KOPT-K1 (cell line): ENCODE measurements around the gene PLCL1.

ENCODE experiments used
- H3K27ac ChIP-seq: fragments of 200-600 bp; sonication (generic); 2 replicates; pipeline ENCODE4 v1.5.1; 2016; ENCODE audit warnings: antibody characterized with exemption, mild to moderate bottlenecking, low read depth, low read length; ENCODE audit not compliant: poor library complexity, severe bottlenecking
- H3K36me3 ChIP-seq: fragments of 200-600 bp; sonication (generic); 2 replicates; pipeline ENCODE4 v1.5.1; 2017; ENCODE audit warnings: antibody characterized with exemption, mild to moderate bottlenecking, low read length, moderate library complexity; ENCODE audit not compliant: insufficient read depth
- H3K9me3 ChIP-seq: fragments of 200-600 bp; sonication (generic); 2 replicates; pipeline ENCODE4 v1.5.1; 2017; ENCODE audit warnings: antibody characterized with exemption, low read length, mild to moderate bottlenecking; ENCODE audit not compliant: insufficient read depth, poor library complexity, severe bottlenecking

Gene PLCL1

GRCh38 chr2:197985029-197985638 is 180.7 kb downstream of the PLCL1 start:
- Histone ChIP-seq H3K36me3 (no peaks in the 10 kb centered on the region), H3K27ac (no peak overlapping the region)

DNA sequence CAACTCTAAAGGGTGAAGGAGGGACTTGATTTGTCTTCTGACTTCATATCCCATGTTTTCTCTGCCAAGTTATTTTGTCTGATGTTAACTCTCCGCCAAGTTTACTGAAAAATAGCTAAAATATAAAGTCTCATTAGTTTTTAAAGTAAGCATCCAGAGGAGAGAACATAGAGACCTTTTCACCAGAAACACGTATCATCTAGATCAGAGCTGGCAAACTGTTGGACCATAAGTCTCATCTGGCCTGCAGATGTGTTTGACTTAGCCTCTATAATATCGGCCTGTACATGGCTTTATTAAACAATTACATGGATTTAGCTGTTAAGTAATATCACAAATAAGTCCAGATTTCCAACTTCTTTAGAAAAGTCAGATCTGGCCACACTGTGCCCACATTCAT is 182.6 kb downstream of the PLCL1 start:
- Histone ChIP-seq H3K27ac (no peak overlapping the region), H3K36me3 (no peaks in the 10 kb centered on the region)

More at GRCh38 chr2:197985029-197985638, 180.7 kb downstream of the PLCL1 start:
- H3K9me3 ChIP-seq, result no peaks in the 10 kb centered on the region

DNA sequence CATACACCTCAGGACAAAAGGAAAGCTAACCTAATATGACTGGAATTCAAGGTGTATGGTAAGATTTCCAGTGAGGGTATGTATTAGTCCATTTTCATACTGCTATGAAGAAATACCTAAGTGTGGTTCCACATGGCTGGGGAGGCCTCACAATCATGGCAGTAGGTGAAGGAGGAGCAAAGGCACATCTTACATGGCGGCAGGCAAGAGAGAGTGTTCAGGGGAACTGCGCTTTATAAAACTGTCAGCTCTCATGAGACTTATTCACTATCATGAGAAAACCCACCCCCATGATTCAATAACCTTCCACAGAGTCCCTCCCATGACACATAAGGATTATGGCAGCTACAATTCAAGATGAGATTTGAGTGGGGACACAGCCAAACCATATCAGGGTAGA is 186.0 kb downstream of the PLCL1 start:
- Histone ChIP-seq H3K9me3 (peaks cover 4% of the 10 kb centered on the region), H3K27ac (no peak overlapping the region), H3K36me3 (no peaks in the 10 kb centered on the region)

More for the DNA sequence above, 182.6 kb downstream of the PLCL1 start:
- peaks cover 4% of the 10 kb centered on the region for H3K9me3 ChIP-seq

DNA sequence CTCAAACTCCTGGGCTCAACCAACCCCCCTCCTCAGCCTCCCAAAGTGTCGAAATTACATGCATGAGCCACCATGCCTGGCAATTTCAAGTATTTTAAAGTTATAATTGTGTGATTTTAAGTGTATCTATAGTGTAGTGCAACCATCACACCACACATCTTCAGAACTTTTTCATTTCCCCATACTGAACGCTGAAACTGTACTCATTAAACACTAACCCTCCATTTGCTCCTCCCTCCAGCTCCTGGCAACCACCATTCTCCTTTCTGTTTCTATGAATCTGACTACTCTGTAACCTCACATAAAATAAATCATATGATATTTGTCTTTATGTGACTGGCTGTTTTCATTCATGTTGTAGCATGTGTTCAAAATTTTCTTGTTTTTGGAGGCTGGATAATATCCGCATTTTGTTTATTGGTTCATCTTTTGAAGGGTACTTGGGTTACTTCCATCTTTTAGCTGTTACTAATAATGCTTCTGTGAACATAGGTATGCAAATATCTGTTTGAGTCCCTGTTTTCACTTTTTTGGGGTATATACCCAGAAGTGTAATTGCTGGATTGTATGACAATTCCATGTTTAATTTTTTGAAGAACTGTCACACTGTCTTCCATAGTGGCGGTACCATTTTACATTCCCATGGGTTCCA is 188.2 kb downstream of the PLCL1 start:
- no peaks in the 10 kb centered on the region for H3K36me3 ChIP-seq
- H3K9me3 ChIP-seq, result peaks cover 4% of the 10 kb centered on the region
- H3K27ac ChIP-seq, result no peak overlapping the region

DNA sequence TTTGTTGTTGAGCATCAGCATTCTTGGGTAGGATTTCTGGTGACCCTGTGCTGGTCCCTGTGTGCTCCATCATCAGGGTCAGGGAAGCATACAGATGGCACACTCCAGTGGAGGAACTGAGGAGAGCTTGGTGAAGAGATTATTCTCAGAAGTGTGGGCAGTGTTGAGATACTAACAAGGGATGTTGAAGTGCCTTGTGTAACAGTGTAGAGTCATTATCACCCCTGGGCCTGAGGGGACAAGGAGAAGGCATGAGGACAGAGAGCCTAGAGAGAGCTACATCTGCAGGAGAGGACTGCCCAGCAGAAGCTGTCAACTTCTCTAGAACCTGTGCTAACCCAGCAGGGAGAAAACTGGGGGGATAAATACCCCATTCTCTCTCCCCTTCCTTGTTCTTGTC is 189.0 kb downstream of the PLCL1 start:
- Histone ChIP-seq H3K36me3 (no peaks in the 10 kb centered on the region), H3K9me3 (peaks cover 4% of the 10 kb centered on the region), H3K27ac (no peak overlapping the region)

DNA sequence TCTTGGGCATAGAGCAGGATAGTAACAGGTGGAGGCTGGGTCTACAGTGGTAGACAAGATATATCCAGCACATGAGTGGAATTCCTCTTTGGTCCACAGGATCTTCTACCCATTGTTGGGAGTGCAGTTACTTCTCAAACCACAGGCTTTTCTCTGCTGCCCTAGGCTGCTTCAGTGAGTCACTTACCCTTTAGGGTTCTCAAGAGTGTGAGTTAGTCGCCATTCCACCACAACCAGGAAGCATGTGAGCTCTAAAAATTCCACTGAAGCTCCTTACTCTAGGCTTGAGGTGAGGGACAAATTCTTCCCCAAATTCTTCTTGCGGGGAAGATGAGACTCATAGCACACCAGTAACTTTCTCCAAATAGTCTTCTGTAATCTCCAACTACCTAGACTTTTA is 189.4 kb downstream of the PLCL1 start:
- H3K27ac ChIP-seq, result no peak overlapping the region
- no peaks in the 10 kb centered on the region for H3K36me3 ChIP-seq
- H3K9me3 ChIP-seq, result peaks cover 4% of the 10 kb centered on the region

GRCh38 chr2:197994751-197995150 is 190.4 kb downstream of the PLCL1 start:
- Histone ChIP-seq H3K9me3 (peaks cover 4% of the 10 kb centered on the region), H3K36me3 (no peaks in the 10 kb centered on the region), H3K27ac (no peak overlapping the region)

DNA sequence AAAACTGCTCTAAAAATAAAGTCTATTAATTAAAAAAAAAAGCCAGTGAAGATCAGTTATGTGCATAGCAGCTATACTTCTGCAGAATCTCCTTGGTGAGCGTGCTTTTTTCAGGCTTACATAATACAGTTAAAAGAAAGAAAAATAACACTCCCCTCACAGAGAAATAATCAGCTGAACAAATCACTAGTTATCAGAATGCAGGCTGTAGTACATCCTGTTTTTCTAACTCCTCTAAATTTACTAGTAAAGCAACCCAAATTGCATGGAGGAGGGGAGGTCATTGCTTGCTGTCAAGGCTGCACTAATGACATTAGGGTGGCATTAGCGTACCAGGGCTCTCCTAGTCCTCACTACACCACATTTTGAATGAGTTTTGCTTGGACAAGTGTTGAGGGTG is 192.2 kb downstream of the PLCL1 start:
- Histone ChIP-seq H3K27ac (no peak overlapping the region), H3K9me3 (no peaks in the 10 kb centered on the region), H3K36me3 (no peaks in the 10 kb centered on the region)

GRCh38 chr2:197997083-197997541 is 192.7 kb downstream of the PLCL1 start:
- H3K9me3 ChIP-seq, result no peaks in the 10 kb centered on the region
- no peak overlapping the region for H3K27ac ChIP-seq
- H3K36me3 ChIP-seq, result no peaks in the 10 kb centered on the region

- Histone ChIP-seq H3K9me3 (no peaks in the 10 kb centered on the region), H3K27ac (no peak overlapping the region), H3K36me3 (no peaks in the 10 kb centered on the region)
Observed at GRCh38 chr2:197998702-197999101, 194.3 kb downstream of the PLCL1 start.

GRCh38 chr2:198000417-198000816 is 196.0 kb downstream of the PLCL1 start:
- Histone ChIP-seq H3K9me3 (no peaks in the 10 kb centered on the region), H3K36me3 (no peaks in the 10 kb centered on the region), H3K27ac (no peak overlapping the region)

- no peak overlapping the region for H3K27ac ChIP-seq
Observed at GRCh38 chr2:198004173-198004572, 199.8 kb downstream of the PLCL1 start.

GRCh38 chr2:198004921-198005829 is 200.8 kb downstream of the PLCL1 start:
- Histone ChIP-seq H3K36me3 (no peaks in the 10 kb centered on the region), H3K9me3 (no peaks in the 10 kb centered on the region), H3K27ac (no peak overlapping the region)

More at GRCh38 chr2:198004173-198004572, 199.8 kb downstream of the PLCL1 start:
- no peaks in the 10 kb centered on the region for H3K36me3 ChIP-seq
- no peaks in the 10 kb centered on the region for H3K9me3 ChIP-seq

DNA sequence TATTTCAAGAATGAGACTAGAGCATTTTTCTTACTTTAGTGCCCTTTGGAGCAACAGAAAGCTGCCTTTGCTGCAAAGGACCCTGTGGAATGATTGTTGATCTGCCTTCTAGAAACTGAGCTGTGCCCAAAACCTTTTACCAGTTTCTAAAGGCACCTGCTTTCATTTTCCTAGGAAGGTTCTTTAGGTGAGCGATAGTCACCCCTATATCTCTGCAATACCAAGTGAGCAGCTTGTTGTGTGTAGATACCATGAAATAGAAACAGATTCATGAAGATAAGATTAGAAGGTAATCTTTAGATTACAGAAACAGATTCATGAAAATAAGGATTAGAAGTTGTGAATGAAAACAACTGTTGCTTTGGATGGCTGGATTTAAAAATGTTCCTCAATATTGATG is 202.3 kb downstream of the PLCL1 start:
- no peak overlapping the region for H3K27ac ChIP-seq
- no peaks in the 10 kb centered on the region for H3K9me3 ChIP-seq
- H3K36me3 ChIP-seq, result no peaks in the 10 kb centered on the region

DNA sequence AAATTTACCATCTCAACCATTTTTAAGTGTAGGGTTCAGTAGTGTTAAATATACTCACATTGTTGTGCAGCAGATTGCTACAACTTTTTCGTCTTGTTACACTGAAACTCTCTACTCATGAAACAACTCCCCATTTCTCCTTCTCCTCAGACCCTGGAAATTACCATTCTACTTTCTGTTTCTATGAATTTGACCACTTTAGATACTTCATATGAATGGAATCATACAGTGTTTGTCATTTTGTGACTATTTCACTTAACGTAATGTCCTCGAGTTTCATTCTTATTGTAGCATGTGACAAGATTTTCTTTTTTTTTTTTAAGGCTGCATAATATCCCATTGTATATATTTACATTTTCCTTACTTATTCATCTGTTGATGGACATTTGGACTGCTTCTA is 203.8 kb downstream of the PLCL1 start:
- Histone ChIP-seq H3K9me3 (peaks cover 6% of the 10 kb centered on the region), H3K27ac (no peak overlapping the region), H3K36me3 (no peaks in the 10 kb centered on the region)
